ENCODE data around the gene IL17RB.

The IL17RB gene

DNA sequence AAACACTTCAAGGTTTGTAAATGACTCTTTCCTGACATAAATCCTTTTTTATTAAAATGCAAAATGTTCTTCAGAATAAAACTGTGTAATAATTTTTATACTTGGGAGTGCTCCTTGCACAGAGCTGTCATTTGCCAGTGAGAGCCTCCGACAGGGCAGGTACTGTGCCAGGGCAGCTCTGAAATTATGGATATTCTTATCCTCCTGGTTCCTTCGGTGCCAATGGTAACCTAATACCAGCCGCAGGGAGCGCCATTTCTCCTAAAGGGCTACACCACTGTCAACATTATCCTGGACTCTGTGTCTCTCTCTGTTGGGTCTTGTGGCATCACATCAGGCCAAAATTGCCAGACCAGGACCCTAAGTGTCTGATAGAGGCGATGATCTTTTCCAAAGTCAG, 33.1 kb upstream of the IL17RB start:
- Histone ChIP-seq H3K27ac (no peak overlapping the region), H3K4me3 (no peak overlapping the region)
- TF ChIP-seq, protein P1, sequence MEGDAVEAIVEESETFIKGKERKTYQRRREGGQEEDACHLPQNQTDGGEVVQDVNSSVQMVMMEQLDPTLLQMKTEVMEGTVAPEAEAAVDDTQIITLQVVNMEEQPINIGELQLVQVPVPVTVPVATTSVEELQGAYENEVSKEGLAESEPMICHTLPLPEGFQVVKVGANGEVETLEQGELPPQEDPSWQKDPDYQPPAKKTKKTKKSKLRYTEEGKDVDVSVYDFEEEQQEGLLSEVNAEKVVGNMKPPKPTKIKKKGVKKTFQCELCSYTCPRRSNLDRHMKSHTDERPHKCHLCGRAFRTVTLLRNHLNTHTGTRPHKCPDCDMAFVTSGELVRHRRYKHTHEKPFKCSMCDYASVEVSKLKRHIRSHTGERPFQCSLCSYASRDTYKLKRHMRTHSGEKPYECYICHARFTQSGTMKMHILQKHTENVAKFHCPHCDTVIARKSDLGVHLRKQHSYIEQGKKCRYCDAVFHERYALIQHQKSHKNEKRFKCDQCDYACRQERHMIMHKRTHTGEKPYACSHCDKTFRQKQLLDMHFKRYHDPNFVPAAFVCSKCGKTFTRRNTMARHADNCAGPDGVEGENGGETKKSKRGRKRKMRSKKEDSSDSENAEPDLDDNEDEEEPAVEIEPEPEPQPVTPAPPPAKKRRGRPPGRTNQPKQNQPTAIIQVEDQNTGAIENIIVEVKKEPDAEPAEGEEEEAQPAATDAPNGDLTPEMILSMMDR (IDR thresholded peaks at IDR 0.05), result no peak
- no peak for DNase-seq (ENCODE audit: low spot score)

- H3K27ac ChIP-seq, result no peak overlapping the region
- DNase-seq (ENCODE audit: low spot score), result peak; percentile 63
- no peak overlapping the region for H3K4me3 ChIP-seq
- TF ChIP-seq, protein P1 (IDR thresholded peaks at IDR 0.05), result no peak
Measured at GRCh38 chr3:53813876-53814275, 32.5 kb upstream of the IL17RB start.

DNA sequence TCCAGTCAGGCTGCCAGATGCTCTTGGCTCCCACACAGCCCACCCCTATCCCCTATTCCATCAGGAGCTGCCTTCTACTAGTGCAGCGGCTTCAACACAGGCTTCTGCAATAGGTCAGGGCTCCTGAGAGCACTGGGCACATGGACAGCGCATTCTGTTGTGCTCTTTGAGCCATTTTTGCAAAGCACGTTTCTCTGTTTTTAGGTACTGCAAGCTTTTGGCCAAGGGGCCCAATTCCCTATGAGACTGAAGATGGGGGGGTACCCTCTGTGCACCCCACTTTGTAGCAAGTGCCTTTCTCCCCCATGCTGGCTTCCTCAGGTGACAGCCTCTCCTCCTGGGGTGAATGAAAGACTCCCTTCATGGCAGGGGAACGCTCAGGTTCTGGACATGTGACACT, 31.3 kb upstream of the IL17RB start:
- H3K27ac ChIP-seq, result no peak overlapping the region
- TF ChIP-seq, protein P1 (IDR thresholded peaks at IDR 0.05), result no peak
- H3K4me3 ChIP-seq, result no peak overlapping the region
- DNase-seq (ENCODE audit: low spot score), result peak; percentile 29

DNA sequence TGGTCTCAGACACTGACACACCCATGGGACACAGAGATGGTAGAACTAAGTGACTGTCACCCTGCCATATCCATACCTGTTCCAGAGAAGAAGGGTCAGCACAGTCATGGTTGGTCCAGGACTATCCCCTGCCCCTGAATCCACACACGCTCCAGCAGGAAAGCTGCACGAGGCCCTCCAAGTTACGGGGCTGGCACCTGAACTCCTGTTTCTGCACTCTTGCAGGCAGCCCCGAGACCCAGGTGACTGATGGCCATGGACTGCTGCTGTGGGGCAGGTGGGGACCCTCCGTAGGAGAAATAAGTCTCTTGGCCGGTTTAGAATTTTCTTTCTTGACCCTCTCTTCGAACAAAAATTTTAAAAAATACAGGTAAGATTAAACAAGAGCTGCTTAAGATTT, 30.7 kb upstream of the IL17RB start:
- Histone ChIP-seq H3K27ac (no peak overlapping the region), H3K4me3 (no peak overlapping the region)
- TF ChIP-seq, protein P1 (IDR thresholded peaks at IDR 0.05), result no peak
- peak; percentile 21 for DNase-seq (ENCODE audit: low spot score)

- no peak overlapping the region for H3K4me3 ChIP-seq
- TF ChIP-seq, protein P1 (IDR thresholded peaks at IDR 0.05), result no peak
- DNase-seq (ENCODE audit: low spot score), result peak; percentile 24
- no peak overlapping the region for H3K27ac ChIP-seq
Measured at GRCh38 chr3:53816425-53816824, 29.9 kb upstream of the IL17RB start.

- TF ChIP-seq, protein P1 (IDR thresholded peaks at IDR 0.05), result no peak
- H3K27ac ChIP-seq, result no peak overlapping the region
- DNase-seq (ENCODE audit: low spot score), result peak; percentile 57
Measured at GRCh38 chr3:53817211-53817610, 29.2 kb upstream of the IL17RB start.

DNA sequence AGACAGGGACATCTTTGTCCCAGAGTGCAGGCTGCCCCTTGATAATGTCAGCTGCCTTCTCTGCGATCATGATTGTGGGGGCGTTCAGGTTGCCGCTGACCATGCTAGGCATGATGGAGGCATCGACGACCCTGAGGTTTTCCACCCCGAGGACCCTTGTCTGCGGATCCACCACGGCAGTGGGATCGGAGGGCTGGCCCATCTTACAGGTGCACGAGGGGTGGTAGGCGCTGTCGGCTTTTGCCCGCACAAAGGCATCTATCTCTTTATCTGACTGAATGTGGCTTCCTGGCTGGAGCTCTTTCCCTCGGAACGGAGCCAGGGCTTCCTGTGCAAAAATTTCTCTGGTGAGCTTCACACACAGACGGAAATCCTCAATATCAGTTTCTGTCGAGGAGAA, 28.6 kb upstream of the IL17RB start:
- no peak overlapping the region for H3K27ac ChIP-seq
- DNase-seq (ENCODE audit: low spot score), result peak; percentile 64

More at GRCh38 chr3:53817211-53817610, 29.2 kb upstream of the IL17RB start:
- no peak overlapping the region for H3K4me3 ChIP-seq

More for the DNA sequence above, 28.6 kb upstream of the IL17RB start:
- TF ChIP-seq, protein P1 (IDR thresholded peaks at IDR 0.05), result no peak
- no peak overlapping the region for H3K4me3 ChIP-seq

All from coronary artery (tissue), 2 donors.